ENCODE results near the gene RGS3. TPM values are rescaled to one million over a fixed set of nuclear protein-coding genes. Genes with fewer than 3 reads are reported as not detected.

Gene RGS3
- 360 and 441 TPM in 2 replicates for total RNA-seq

DNA sequence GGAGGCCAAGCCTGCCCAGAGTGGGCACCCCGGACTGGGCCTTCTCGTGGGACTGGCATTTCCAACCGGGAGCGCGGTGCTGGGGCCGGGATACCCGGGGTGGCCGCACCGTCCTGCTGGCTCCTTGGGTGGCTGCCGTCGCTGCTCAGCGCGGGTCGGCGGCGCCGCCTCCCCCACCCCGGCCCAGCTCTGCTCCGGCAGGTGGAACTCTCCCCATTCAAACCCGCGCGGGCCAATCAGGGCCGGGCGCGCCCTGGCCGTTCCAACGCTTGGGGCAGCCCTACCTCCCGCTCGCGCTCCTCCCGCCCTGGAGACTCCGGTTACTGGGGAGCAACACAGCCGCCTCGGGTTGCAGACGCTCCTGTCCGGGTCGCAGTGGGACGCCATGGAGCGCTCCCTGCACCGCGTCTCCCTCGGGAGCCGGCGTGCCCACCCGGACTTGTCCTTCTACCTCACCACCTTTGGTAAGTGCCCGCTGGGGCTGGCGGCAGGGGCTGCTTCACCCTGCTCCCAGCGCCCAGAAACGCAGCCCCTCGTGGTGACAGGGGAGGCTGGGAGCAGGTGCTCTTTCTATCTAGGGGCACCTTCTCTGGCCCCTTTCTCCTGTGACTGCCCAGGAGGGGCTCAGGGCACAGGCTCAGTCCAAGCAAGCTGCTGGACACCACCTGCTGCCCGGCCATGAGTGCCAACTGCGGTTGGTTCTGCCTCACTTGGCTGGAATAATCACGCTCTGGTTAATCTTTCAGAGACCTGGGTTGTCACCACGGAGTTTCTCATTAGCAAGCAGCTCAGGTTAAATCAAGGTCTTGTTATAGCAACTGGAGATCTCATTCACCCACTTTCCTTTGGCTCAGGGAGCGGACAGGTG lies at the start of gene RGS3:
RGS3 (plus strand) TSS at position 310 of the 868 bp plus-strand sequence; CDS start at position 386, 76 bp downstream.

Other genes with a start within 250 kb of the RGS3 start
- 24.2 and 28.8 TPM in 2 replicates for gene FKBP15, start 242.4 kb upstream of the RGS3 start, total RNA-seq
- gene SLC31A1, start 242.2 kb upstream of the RGS3 start, total RNA-seq, result 18.0 TPM in 2 replicates
- 32.9 and 34.3 TPM in 2 replicates for gene CDC26, start 188.2 kb upstream of the RGS3 start, total RNA-seq
- 23.2 and 28.2 TPM in 2 replicates for gene PRPF4, start 188.1 kb upstream of the RGS3 start, total RNA-seq
- not detected in 2 replicates for gene RNF183, start 160.4 kb upstream of the RGS3 start, total RNA-seq
- 0.29 and 0.33 TPM in 2 replicates for gene WDR31, start 123.5 kb upstream of the RGS3 start, total RNA-seq
- gene BSPRY, start 114.2 kb upstream of the RGS3 start, total RNA-seq, result not detected in 2 replicates
- gene HDHD3, start 86.7 kb upstream of the RGS3 start, total RNA-seq, result 7.5 and 9.2 TPM in 2 replicates
- 13.4 and 14.3 TPM in 2 replicates for gene ALAD, start 62.4 kb upstream of the RGS3 start, total RNA-seq
- gene POLE3, start 53.1 kb upstream of the RGS3 start, total RNA-seq, result 52.3 and 63.3 TPM in 2 replicates
- 1.2 and 1.3 TPM in 2 replicates for gene C9orf43, start 53.0 kb upstream of the RGS3 start, total RNA-seq